Suppressor macrophage treated with lipopolysaccharide for 1 hour (primary cell): Measurements from ENCODE around the gene BTBD2.
"Not testable (repeated sequence)": the region's sequence is repeated elsewhere in the genome, so short reads cannot be mapped to it uniquely, and the experiment has no call there.

Source experiments
- DNase-seq, 3 donors: peaks; one replicate each; pipeline ENCODE4 v3.0.0-alpha.2; 2020 to 2022

Gene BTBD2

GRCh38 chr19:2039089-2039958 is 23.8 kb upstream of the BTBD2 start:
- DNase-seq = no peak

- no peak for DNase-seq
Observed at GRCh38 chr19:2038284-2039088, 23.0 kb upstream of the BTBD2 start.

- no peak for DNase-seq
Observed at GRCh38 chr19:2037651-2038255, 22.2 kb upstream of the BTBD2 start.

- DNase-seq = no peak
Observed at GRCh38 chr19:2036424-2036823, 20.9 kb upstream of the BTBD2 start.

GRCh38 chr19:2035590-2035991 is 20.1 kb upstream of the BTBD2 start:
- DNase-seq = no peak

GRCh38 chr19:2034729-2035589 is 19.4 kb upstream of the BTBD2 start:
- DNase-seq = peak; percentile 58 to 79 (median 63)

- not testable (repeated sequence) for DNase-seq
Observed at GRCh38 chr19:2034253-2034652, 18.7 kb upstream of the BTBD2 start.

GRCh38 chr19:2033825-2034159 is 18.3 kb upstream of the BTBD2 start:
- no peak for DNase-seq

GRCh38 chr19:2033115-2033824 is 17.8 kb upstream of the BTBD2 start:
- no peak for DNase-seq

GRCh38 chr19:2032296-2032941 is 16.9 kb upstream of the BTBD2 start:
- DNase-seq = peak; percentile 88 to 94 (median 90)

GRCh38 chr19:2027361-2027760 is 11.8 kb upstream of the BTBD2 start:
- peak in 2 of 3 donors; percentile 24 to 31 for DNase-seq

GRCh38 chr19:2026770-2027169 is 11.3 kb upstream of the BTBD2 start:
- DNase-seq = no peak

- DNase-seq = no peak
Observed at GRCh38 chr19:2022289-2022688, 6.8 kb upstream of the BTBD2 start.

- DNase-seq = no peak
Observed at GRCh38 chr19:2021453-2022140, 6.1 kb upstream of the BTBD2 start.

- no peak for DNase-seq
Observed at GRCh38 chr19:2018752-2019151, 3.2 kb upstream of the BTBD2 start.

GRCh38 chr19:2016041-2016807 is 710 bp upstream of the BTBD2 start:
- peak; percentile 38 to 77 (median 42) for DNase-seq

GRCh38 chr19:2014731-2015607 is 545 bp downstream of the BTBD2 start:
- peak in 1 of 3 donors; percentile 38 for DNase-seq

- no peak for DNase-seq
Observed at GRCh38 chr19:2014131-2014571, 1.4 kb downstream of the BTBD2 start.

GRCh38 chr19:2013683-2013961 is 1.9 kb downstream of the BTBD2 start:
- no peak for DNase-seq
